LoVo (cell line): ENCODE results near the gene FGD5.
"Not testable (repeated sequence)": the region's sequence is repeated elsewhere in the genome, so short reads cannot be mapped to it uniquely, and the experiment has no call there.

Experiments
- DNase-seq: peaks from one replicate; pipeline ENCODE4 v3.0.0-alpha.2; 2016; ENCODE audit warnings: low spot score

Gene FGD5

DNA sequence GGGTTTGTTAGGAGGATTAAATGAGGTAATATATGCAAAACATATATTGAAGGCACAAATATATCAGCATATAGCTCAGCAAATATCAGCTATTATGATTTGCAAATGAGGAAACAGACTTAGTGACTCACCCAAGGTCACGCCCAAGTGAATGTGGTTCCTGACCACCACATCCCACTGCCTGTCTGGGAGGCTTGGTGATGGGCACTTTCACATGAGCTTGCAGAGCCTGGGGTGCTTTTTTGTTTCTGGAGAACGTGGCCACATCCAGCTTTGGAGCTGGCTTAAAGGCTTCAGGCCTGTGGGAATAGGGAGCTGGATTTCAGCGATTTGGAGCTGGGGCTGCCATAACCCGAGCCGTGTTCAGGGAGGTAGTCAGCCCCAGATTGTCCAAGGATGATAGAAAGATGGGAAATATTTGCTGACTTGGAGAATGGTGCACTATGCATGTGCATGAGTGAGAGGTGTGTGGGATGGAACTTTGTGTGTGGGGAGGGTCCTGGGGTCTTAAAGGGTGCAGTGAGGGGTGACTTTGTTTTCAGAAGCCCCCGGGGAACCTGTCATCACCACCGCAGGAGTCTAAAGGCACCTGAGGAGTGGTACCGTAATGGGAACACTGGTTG lies 12.0 kb upstream of the FGD5 start:
- no peak for DNase-seq

DNA sequence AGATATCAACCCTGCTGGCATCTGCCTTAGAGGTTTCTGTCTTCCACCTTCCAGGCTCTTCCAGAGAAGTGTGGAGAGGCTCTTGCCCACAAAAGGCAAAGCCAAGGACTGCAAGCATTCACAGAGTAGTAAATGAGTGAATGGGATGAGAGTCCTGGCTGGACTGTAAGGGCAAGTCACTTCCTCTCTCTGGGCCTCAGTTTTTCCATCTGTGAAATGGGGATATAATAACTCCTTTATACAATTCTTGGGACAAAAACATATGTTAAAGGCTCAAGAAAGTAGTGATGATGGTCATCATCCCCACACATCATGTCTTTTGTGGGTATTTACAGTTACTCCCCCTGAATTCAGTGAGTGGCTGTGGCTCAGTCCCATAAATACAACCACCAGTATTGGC lies 10.7 kb upstream of the FGD5 start:
- no peak for DNase-seq

DNA sequence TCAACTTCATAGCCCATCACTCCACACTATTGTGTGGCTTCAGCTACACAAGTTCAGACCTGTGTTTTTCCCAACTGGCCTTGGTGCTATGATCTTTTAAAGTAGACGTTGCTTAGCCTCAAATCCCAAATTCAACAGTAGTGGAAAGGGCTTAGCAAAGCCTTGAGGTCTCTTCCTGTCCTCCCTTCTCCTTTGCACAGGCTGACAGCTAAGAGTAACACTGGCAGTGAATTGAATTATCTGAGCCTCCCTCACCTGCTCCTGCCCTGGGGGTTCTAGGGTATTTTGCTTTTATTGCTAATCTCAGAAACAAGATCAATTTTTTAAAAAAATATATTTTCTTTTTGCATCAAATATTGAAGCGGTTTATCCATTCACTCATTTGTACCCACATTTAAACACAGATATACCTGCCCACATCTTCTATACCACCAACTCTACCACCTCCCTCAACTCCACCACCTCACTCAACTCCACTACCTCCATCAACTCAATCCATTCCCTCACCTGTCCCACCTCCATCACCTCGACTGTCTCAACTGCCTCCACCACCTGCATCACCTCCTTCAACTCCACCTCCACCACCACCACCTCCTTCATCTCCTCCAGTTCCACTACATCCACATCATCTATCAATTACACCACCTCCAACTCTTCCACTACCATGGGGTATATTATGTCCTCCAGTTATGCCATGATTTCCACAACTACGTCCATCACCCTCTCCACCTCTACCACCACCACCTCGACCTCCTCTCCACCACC lies 10.1 kb upstream of the FGD5 start:
- no peak for DNase-seq

DNA sequence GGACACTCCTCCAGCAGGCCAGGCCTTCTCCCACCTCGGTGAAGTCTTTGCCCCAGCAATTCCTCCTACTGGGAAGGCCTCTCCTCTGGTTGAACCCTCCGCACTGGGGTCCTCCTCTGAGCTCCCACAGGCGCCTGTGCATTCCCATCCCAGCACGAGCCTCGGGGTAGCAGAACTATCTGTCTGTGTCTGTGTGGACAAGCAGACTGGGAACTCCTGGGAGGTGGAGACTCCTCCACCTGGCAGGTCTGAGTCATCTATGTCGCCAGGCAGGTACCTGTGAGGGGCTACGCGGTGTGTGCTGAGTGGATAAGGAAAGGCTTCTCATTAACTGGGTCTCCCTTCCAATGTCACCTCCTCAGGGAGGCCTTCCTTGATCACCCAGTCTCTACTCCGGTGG lies 9.2 kb upstream of the FGD5 start:
- DNase-seq, result not testable (repeated sequence)

DNA sequence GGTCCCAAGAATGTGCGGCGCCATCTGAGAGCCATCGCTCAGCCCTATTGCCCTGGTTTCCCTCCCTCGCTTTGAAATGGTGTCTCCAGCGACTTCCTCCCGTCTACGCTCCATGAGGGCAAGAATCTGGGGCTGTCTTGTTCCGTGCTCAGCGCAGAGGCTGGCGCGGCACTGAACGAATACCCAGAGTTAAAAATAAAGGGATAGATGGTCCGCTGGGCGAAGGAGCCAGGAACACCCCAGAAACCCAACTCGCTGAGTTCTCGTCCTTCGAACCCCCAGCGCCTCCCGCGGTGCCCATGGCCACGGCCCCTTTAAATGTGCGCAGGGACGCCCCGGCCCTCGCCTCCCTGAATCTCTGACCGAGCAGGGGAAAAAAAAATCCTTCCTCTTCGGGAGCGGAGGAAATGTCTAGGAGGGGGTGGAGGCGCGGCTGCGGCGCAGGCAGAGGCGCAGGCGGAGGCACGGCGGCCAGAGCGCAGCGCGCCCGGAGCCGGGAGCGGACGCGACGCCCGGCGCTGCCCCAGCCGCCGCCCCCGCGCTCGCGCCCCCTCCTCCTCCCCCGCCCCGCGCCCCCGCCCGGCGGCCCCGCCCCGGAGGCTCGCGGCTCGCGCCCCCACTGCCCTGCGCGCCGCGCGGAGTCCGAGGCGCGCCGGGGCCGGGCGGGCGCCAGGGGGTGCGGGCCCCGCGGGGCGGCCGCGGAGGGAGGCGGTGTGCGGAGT lies 8.5 kb upstream of the FGD5 start:
- no peak for DNase-seq

DNA sequence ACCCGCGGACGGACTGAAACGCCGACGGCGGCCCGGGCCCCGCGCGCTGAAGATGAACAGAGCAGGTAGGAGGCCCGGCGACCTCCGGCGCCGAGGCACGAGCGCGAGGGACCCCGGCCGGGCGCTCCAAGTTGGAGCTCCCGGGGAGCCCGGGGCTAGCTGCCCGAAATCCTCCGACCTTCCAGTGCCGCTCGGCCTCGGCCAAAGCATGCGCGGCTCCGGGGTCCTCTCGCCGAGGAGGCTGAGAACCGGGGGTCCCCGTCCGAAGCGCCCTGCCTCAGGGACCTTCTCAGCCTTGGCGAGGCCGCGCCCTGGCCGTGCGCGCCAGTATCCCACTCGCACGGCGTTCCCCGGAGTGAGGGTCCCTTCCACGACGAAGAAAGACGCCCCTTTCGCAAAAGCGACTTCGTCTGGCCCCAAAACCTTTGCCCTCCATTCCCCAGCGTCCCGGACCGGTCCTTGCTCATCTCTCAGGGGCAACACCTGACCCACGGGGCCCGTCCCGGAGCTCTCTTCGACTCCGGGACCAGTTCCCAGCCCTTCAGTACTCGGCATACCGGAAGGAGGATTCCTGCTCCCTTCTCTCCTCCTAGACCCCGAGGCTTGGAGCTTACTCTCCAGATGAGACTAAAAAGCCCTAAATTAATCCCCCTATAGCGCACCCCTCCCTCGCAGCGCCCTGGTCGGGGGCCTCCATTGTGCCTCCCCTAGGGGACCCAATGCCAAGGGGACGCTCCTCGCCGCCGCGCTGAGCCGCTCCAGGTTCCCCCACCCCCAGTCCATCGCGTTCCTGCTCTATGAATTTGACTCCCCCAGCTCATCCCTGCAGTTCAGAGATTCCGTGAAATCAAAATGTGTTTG lies 7.7 kb upstream of the FGD5 start:
- no peak for DNase-seq

DNA sequence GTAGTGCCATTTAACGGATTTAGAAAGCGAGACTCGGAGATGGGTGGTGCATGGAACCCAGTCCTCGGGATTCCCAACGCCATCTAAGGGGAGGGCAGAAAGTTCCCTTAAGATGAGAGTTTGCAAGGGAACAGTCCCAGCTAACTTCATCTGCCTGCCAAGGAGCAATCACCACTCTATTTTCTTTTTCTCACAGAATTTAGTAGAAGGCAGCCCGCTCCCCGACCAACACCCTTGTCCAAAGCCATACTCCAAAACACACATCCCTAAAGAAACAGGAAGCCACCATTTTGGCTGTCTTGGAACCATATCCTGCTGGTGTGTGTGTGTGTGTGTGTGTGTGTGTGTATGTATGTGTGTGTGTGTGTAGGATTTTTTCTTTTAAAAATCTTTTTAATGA lies 7.1 kb upstream of the FGD5 start:
- no peak for DNase-seq

DNA sequence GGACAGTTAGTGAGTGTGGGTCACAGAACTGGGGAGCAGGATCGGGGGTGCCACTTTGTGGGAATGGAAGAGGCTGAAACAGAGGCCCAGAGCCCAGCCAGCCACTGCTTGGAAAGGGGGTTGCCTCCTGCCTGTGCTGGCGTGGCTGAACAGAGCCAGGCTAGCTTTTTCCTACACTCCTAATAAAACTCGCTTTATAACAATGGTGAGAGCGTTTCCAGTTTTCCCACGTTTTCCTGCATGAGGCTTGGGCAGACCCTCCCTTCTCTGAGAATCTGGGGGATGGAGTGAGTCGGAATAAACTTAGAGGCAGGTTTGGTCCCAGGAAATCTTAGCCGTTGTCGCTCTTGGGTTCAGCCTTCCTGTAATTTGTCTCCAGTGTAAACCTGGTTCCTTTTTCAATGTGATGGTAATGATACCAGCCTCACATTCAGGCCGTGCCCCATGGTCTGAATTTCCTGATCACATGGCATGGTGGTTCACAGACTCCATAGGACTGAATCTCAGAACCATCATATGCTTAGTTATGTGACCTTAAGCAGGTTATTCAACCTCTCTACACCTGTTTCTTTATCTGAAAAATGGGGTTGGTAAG lies 6.5 kb upstream of the FGD5 start:
- no peak for DNase-seq

DNA sequence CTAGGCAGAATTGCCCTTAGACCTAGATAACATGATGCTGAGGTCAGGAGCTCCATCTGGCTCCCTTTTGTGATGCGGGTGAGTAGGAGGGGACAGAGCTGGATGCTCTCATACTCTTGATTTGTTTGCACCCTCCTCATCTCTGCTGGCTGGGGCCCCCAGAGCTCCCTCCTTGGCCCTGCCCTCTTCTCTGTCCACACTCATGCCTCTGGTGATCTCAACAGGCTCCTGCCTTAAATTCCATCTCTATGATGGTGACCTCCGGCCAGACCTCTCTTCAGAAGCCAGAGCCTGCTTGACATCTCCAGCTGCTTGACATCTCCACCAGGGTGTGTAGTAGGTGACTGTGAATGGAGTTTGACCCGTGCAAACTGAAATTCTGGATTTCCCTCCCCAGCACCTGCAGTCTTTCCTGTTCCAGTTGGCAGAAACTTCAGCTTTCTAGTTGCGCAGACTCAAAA lies 4.3 kb upstream of the FGD5 start:
- DNase-seq, result no peak

DNA sequence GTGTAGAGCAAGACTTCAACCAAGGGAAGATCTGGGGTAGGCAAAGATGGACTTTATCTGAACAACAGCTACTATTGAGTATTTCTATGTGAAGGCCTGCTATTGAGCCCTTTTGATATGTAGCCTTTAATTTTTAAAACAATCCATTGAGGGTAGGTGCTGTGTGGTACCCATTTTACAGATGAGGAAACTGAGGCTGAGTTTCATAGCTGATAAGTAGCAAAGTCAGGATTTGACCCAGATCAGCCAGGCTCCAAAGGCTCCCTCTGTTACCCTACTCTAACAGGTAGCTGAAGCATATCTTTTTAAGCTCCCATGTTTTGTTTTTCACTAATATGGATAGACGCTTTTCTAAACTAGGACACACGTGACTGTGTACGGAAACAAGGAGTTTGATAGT lies 2.4 kb upstream of the FGD5 start:
- no peak for DNase-seq

DNA sequence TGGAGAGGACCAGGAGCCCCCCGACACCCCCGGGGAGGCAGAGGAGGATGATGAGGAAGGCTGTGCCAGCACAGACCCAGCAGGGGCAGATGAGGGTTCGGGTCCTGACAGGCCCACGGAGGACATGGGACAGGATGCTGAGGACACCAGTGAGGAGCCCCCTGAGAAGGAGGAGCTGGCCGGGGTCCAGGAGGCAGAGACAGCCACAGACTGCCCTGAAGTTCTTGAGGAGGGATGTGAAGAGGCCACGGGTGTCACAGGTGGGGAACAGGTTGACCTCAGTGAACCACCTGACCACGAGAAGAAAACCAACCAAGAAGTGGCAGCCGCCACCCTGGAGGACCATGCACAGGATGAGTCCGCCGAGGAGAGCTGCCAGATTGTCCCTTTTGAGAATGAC lies 909 bp downstream of the FGD5 start:
- no peak for DNase-seq

DNA sequence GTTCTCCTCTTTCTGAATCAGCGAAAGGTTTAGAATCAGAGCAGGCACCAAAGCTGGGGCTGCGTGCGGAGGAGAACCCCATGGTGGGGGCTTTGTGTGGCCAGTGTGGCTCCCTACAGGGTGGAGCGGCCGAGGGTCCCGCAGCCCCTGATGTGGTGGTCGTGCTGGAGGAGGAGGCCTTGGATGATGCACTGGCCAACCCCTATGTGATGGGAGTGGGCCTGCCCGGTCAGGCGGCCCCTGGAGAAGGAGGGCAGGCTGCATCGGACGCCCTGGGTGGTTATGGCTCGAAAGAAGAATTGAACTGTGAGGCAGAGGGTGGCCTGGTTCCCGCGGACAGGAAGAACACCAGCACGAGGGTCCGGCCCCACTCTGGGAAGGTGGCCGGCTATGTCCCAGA lies 1.4 kb downstream of the FGD5 start:
- DNase-seq, result no peak

DNA sequence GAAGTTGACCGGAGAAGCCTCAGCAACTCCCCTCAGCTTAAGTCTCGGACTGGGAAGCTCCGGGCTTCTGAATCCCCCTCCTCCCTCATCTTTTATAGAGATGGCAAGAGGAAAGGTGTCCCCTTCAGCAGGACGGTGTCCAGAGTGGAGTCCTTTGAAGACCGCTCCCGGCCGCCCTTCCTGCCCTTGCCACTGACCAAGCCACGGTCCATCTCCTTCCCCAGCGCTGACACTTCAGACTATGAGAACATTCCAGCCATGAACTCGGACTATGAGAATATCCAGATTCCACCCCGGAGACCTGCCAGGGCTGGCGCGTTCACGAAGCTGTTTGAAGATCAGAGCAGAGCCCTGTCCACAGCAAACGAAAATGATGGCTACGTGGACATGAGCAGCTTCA lies 2.4 kb downstream of the FGD5 start:
- no peak for DNase-seq

DNA sequence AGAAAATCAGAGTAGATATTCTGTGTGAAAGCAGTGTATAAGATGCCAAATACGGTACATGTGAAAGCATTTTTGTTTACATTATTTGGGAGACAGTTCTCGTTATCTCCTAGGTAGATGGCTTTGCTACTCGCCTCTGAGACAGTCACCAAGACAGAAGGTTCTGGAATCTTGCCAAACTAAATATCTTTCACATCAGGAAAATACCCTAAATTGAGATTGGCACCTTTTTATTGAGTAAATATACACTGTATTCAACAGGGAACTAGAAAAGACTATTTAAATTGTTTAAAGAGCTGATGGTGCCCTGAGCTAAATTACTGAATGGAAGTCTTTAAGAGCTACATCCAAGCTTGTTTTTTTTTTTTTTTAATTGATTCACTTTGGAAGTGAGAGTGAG lies 3.4 kb downstream of the FGD5 start:
- no peak for DNase-seq

DNA sequence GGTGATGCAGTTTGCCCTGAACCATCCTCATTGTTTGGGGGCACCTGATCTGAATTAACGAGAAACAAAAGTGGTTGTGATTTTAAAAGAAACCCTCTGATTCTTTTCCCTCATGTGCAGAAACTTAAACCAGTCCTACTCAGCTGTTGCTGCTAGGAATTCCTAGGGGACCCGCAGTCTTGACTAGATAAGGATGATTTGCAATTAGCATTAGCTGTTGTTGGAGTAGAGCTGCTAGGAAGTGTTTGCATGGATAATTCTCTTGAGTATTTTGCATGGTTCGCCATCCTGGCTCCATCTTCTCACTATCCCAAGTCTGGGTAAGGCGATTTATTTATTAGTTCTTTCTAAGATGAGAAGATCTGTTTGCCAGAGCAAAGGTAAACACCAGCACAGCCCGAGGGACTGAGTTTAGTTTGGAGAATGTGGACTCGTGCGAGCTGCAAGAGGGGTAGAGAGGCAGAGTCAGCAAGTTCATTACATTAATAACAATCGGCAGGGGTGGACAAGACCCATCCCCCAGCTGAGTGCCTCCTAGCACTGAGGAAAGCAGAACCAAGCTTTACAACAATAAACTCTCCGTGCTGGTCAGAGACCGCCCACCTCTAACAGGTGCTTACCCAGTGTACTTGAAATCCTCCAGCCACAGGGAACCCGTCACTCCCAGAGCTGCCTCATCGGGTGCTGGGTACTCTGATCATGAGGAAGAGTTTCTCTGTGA lies 4.1 kb downstream of the FGD5 start:
- no peak for DNase-seq

DNA sequence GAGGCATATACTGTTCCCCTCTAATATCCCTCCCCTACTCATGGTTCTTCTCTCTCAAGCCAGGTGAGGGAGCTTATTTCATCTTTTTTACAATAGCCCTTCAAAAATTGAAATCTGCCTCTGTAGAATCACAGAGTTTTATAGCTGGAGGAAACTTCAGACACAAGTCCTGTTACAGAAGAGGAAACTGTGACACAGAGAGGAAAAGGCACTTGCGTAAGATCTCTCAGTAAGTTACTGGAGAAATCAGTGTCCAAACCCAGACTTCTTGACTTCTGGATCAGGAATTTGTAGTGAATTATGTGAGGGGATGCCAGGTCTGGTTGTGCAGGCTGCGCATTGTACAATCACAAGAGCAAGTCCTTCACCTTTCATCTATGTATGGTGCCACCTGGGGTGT lies 4.6 kb downstream of the FGD5 start:
- DNase-seq, result no peak

DNA sequence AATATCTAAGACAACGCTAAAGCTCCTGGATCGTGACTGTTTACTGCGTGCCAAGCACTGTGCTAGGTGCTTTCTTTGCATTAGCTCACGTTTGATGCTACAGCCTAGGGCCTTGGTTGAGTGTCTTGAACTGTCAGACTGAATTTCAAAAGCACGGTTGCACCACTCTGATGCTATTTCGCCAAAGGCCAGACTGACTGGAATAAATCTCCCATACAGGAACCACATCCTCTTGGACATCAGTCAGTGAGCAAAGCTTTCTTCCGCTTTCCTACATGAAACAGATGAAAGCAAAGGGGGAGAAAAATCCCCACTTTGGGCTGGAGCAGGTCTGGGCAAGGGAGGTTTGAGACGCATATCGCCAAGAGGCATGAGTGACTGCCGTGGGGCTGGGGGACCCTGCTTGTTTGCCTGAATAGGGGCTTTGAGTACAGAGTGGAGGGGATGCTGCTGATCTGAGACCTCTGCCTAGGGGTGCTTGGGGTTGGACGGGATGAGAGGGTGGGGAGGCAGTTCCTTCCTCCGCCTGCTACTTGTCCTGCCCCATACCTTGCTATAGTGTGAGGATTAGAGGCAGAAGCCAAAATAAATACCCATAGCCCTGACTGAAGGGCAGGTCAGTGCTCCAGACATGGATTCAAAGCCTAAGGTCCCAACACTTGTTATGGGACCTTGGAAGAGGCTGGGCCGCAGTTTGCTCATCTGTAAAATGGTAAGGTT lies 5.3 kb downstream of the FGD5 start:
- no peak for DNase-seq

DNA sequence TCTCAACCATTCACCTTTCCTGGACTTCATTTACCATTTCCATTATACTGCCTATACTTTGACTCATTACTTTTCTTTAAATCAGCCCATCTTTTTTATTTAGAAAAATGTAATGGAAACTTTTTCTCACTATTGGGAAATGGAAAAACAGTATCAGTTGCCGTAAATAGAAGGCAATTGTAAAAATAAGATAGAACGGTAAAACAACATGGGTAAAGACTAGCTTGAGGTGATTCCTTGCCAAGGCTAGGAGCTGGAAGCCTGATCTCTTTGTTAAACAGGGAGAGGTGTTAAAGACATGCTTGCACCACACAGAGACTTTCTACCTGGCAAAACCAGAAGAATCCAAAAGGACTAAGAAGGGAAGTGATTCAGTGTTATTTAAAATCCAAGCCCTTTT lies 5.9 kb downstream of the FGD5 start:
- DNase-seq, result no peak

DNA sequence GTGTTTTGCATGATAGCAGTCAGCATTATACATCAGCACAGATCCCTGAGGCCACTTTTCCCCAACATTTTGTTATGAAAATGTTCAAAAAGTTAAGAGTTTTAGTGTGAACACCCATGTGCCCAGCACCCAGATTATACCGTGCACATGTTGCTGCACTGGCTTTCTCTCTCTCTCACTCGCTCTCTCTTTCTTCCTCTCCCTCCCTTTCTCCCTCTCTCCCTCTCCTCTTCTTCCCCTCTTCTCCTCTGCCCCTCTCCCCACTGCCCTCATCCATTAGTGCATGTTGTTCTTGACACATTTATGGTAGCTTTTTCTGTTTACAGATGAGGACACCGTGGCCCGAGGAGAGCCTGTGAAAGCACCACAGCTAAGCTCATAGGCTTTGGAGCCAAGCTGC lies 7.3 kb downstream of the FGD5 start:
- DNase-seq, result no peak

DNA sequence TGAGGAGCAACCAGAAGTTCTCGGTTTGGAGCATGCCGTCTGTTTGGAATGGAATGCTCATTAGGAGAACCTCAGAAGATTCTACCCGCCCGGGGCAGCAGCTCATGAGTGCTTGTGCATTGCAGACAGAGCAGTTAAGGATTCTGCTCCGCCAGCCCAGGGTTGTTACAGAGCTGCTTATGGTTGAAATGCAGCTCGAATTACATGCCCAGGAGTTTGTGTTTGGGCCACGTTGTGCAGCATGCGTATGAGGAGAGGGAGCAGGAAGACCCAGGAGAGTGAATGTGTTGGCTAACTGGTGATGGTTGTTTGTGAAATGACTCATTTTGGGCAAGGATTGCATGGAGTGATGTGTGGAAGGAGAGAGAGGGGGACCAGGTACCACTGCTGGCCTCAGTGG lies 9.0 kb downstream of the FGD5 start:
- DNase-seq, result no peak

DNA sequence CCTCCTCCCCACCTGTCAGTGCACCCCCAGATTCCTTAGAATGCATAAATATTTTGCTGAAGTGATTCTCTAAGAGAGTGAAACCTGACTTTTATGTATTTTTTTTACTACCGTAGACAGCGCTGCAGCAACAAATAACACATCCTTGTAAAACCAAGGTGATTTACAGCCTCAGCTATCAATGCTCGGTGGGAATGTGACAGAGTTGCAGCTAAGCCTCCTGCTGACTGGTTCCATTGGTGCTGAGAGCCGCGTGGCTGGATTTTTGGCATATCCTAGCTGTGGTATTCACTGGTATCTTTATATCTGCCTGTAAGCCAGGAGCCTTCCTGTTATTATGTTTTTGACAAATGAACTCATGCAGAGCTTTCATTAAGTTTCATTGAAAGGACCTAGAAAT lies 11.0 kb downstream of the FGD5 start:
- no peak for DNase-seq
